Loucy (cell line): ENCODE measurements around the gene MARCHF7.

Source experiments
- H2AFZ ChIP-seq: fragments of 200-600 bp; sonication (generic); 2 replicates; pipeline ENCODE4 v1.6.0; 2016; ENCODE audit warnings: antibody characterized with exemption, mild to moderate bottlenecking, low read length, moderate library complexity
- H3F3A ChIP-seq: fragments of 200-600 bp; 2 replicates; pipeline ENCODE4 v1.6.0; 2016; ENCODE audit warnings: antibody characterized with exemption, low read depth, mild to moderate bottlenecking
- H3K27me3 ChIP-seq: fragments of 200-600 bp; sonication (generic); 2 replicates; pipeline ENCODE4 v1.6.1; 2014; ENCODE audit warnings: low read length, mild to moderate bottlenecking; ENCODE audit not compliant: insufficient read depth, poor library complexity, severe bottlenecking
- H3K36me3 ChIP-seq: fragments of 200-600 bp; sonication (generic); 2 replicates; pipeline ENCODE4 v1.6.1; 2016; ENCODE audit warnings: low read length; ENCODE audit not compliant: insufficient read depth
- H3K4me1 ChIP-seq: fragments of 200-600 bp; sonication (generic); 2 replicates; pipeline ENCODE4 v1.5.1; 2014; ENCODE audit warnings: low read length, mild to moderate bottlenecking; ENCODE audit not compliant: insufficient read depth, poor library complexity, severe bottlenecking
- H3K4me2 ChIP-seq: fragments of 200-600 bp; sonication (generic); 2 replicates; pipeline ENCODE4 v1.6.0; 2014; ENCODE audit warnings: antibody characterized with exemption, low read length, low read depth, mild to moderate bottlenecking; ENCODE audit not compliant: poor library complexity, severe bottlenecking
- H3K4me3 ChIP-seq: fragments of 200-600 bp; sonication (generic); 2 replicates; pipeline ENCODE4 v1.5.1; 2014; ENCODE audit warnings: low read length, mild to moderate bottlenecking, mixed read lengths; ENCODE audit not compliant: poor library complexity, severe bottlenecking
- H3K79me2 ChIP-seq: fragments of 200-600 bp; sonication (generic); 2 replicates; pipeline ENCODE4 v1.6.1; 2014; ENCODE audit warnings: low read length; ENCODE audit not compliant: insufficient read depth
- H3K9ac ChIP-seq: fragments of 200-600 bp; sonication (generic); 2 replicates; pipeline ENCODE4 v1.6.0; 2014; ENCODE audit warnings: mild to moderate bottlenecking, low read depth, low read length, moderate library complexity; ENCODE audit not compliant: poor library complexity, severe bottlenecking
- H3K9me2 ChIP-seq: fragments of 200-600 bp; sonication (generic); replicated peaks from 2 replicates; pipeline ENCODE4 v1.6.1; 2016; ENCODE audit warnings: low read depth, low read length, mixed read lengths
- H3K9me3 ChIP-seq: fragments of 200-600 bp; sonication (generic); 2 replicates; pipeline ENCODE4 v1.6.1; 2014; ENCODE audit warnings: mild to moderate bottlenecking, antibody characterized with exemption, low read length, low read depth; ENCODE audit not compliant: insufficient read depth
- H4K20me1 ChIP-seq: fragments of 200-600 bp; sonication (generic); 2 replicates; pipeline ENCODE4 v1.6.0; 2014; ENCODE audit warnings: antibody characterized with exemption, low read length, mild to moderate bottlenecking; ENCODE audit not compliant: insufficient read depth, poor library complexity, severe bottlenecking
- CTCF ChIP-seq: fragments of 200-600 bp; sonication (generic); conservative IDR thresholded peaks from 2 replicates; pipeline ENCODE4 v1.5.1; 2014; ENCODE audit warnings: mild to moderate bottlenecking, antibody characterized with exemption, low read length
- EZH2phosphoT487 ChIP-seq: fragments of 200-600 bp; IDR thresholded peaks from 2 replicates; pipeline ENCODE4 v1.6.1; 2018; ENCODE audit warnings: antibody characterized with exemption, mild to moderate bottlenecking, moderate library complexity, borderline replicate concordance

Gene MARCHF7

GRCh38 chr2:159706385-159706980 lies 5.8 kb upstream of the MARCHF7 start:
- TF ChIP-seq CTCF (no peak), EZH2phosphoT487 (no peak)
- no peak overlapping the region for H2AFZ ChIP-seq
- no peaks in the 10 kb centered on the region for H3F3A ChIP-seq
- H3K79me2 ChIP-seq = no peaks in the 10 kb centered on the region
- H3K9me2 ChIP-seq = no peaks in the 10 kb centered on the region
- H3K9me3 ChIP-seq = no peaks in the 10 kb centered on the region
- peaks cover 15% of the 10 kb centered on the region for H3K4me1 ChIP-seq
- no peaks in the 10 kb centered on the region for H3K27me3 ChIP-seq
- H3K9ac ChIP-seq = peak overlapping the region; percentile 23
- H3K4me2 ChIP-seq = peak overlapping the region; percentile 15
- no peaks in the 10 kb centered on the region for H4K20me1 ChIP-seq
- no peaks in the 10 kb centered on the region for H3K36me3 ChIP-seq
- no peak overlapping the region for H3K4me3 ChIP-seq

- Histone ChIP-seq H3F3A (no peaks in the 10 kb centered on the region), H3K79me2 (peaks cover 9% of the 10 kb centered on the region), H3K4me3 (no peak overlapping the region), H3K4me2 (no peak overlapping the region), H3K27me3 (no peaks in the 10 kb centered on the region), H3K9ac (no peak overlapping the region), H2AFZ (no peak overlapping the region), H3K9me3 (no peaks in the 10 kb centered on the region), H3K36me3 (no peaks in the 10 kb centered on the region), H3K4me1 (peaks cover 20% of the 10 kb centered on the region), H3K9me2 (no peaks in the 10 kb centered on the region), H4K20me1 (peaks cover 9% of the 10 kb centered on the region)
- TF ChIP-seq EZH2phosphoT487 (no peak), CTCF (no peak)
Measured at GRCh38 chr2:159708066-159708760, 4.1 kb upstream of the MARCHF7 start.

GRCh38 chr2:159710601-159711180 lies 1.6 kb upstream of the MARCHF7 start:
- Histone ChIP-seq H3K79me2 (peaks cover 34% of the 10 kb centered on the region), H3K9me2 (no peaks in the 10 kb centered on the region), H3K9me3 (no peaks in the 10 kb centered on the region), H3K27me3 (no peaks in the 10 kb centered on the region), H3K9ac (peak overlapping the region; percentile 98), H2AFZ (no peak overlapping the region), H3K36me3 (no peaks in the 10 kb centered on the region), H4K20me1 (peaks cover 33% of the 10 kb centered on the region), H3K4me2 (peak overlapping the region; percentile 84), H3K4me3 (peak overlapping the region; percentile 92), H3F3A (no peaks in the 10 kb centered on the region), H3K4me1 (peaks cover 42% of the 10 kb centered on the region)
- no peak for TF ChIP-seq EZH2phosphoT487
- no peak for TF ChIP-seq CTCF
